Measurements from ENCODE around the gene OARD1. TPM values are rescaled to one million over a fixed set of nuclear protein-coding genes. Genes with fewer than 3 reads are reported as not detected.

Gene OARD1
- total RNA-seq, 1 experiment from 2014 or later = 12.1 TPM

DNA sequence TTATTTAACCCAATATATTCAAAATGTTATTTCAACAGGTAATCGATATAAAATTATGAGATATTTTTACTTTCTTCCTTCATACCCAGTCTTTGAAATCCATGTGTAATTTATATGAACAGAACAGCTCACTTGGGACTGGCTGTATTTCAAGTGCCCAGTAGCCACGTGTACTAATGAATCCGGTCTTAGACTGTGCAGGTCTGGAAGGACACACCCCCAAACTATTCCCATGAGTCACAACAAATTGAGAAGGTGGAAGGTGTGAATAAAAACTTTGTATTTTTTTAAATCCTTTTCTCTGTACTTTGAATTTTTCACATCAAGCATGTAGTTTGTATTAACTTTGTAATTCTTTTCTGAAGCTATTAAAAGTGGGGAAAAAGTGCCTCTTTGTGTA is 36.0 kb downstream of the OARD1 start:
- Histone ChIP-seq H3K9me2 (replicated peaks; ENCODE audit: low read length) (no peaks in the 10 kb centered on the region), H3K4me1 (ENCODE audit: insufficient read depth, low read length) (peaks cover 21% of the 10 kb centered on the region), H2AFZ (ENCODE audit: low read length) (no peak overlapping the region), H3K4me2 (ENCODE audit: low read length) (no peak overlapping the region), H3K4me3 (ENCODE audit: low read length) (no peak overlapping the region), H3K9me3 (ENCODE audit: low read length) (no peaks in the 10 kb centered on the region), H3K79me2 (ENCODE audit: low read length) (no peaks in the 10 kb centered on the region), H3K27ac (ENCODE audit: low read length) (no peak overlapping the region), H3K36me3 (ENCODE audit: low read depth, low read length) (no peaks in the 10 kb centered on the region), H4K20me1 (ENCODE audit: low read length) (no peaks in the 10 kb centered on the region), H3K9ac (ENCODE audit: low read length) (no peak overlapping the region), H3K27me3 (ENCODE audit: low read length) (no peaks in the 10 kb centered on the region), H3F3A (ENCODE audit: low read length, unreplicated experiment) (no peaks in the 10 kb centered on the region)
- CTCF ChIA-PET = no interaction called here
- intact Hi-C loops (cut with micrococcal nuclease) = no loop called here
- TF ChIP-seq, protein P1, sequence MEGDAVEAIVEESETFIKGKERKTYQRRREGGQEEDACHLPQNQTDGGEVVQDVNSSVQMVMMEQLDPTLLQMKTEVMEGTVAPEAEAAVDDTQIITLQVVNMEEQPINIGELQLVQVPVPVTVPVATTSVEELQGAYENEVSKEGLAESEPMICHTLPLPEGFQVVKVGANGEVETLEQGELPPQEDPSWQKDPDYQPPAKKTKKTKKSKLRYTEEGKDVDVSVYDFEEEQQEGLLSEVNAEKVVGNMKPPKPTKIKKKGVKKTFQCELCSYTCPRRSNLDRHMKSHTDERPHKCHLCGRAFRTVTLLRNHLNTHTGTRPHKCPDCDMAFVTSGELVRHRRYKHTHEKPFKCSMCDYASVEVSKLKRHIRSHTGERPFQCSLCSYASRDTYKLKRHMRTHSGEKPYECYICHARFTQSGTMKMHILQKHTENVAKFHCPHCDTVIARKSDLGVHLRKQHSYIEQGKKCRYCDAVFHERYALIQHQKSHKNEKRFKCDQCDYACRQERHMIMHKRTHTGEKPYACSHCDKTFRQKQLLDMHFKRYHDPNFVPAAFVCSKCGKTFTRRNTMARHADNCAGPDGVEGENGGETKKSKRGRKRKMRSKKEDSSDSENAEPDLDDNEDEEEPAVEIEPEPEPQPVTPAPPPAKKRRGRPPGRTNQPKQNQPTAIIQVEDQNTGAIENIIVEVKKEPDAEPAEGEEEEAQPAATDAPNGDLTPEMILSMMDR (conservative IDR thresholded peaks at IDR 0.05; ENCODE audit: low read depth, low read length) = no peak
- TF ChIP-seq EZH2 (IDR thresholded peaks at IDR 0.05; ENCODE audit: low read length, unreplicated experiment) (no peak), EZH2phosphoT487 (IDR thresholded peaks at IDR 0.05; ENCODE audit: borderline replicate concordance, low read length) (no peak)
- ATAC-seq (peak; percentile 61; the same call in 1 of the 2 replicates), DNase-seq (peak; percentile 62)
- POLR2A ChIA-PET (ENCODE audit: unreplicated experiment) = interaction anchor here (0.6 kb wide), 1 partner anchor 35 kb away, joined by 4 read pairs; no protein-coding TSS in a partner anchor
- BruUV-seq (replicated peaks) = no TSS peak

DNA sequence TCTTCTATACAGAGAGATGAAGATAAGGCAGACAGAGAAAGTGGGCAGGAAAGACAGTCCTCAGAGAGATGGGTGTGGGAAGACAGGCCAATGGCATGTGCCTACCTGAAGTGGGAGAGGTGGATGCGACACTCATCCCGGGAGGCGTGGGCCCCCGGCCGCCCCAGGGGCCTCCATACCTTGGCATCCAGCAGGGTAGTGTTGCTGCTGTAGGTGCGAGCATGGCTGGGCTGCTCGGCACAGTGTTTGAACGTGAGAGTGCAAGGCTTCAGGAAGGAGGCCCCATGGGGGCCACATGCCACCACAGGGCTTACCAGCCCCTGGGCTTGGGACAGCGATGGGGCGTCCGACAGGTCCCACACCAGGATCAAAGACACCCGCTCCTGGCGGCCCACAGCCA is 38.4 kb downstream of the OARD1 start:
- peaks cover 8% of the 10 kb centered on the region for H3K4me1 ChIP-seq (ENCODE audit: insufficient read depth, low read length)
- H3K79me2 ChIP-seq (ENCODE audit: low read length) = no peaks in the 10 kb centered on the region
- CTCF ChIA-PET = no interaction called here
- no peak for ATAC-seq
- intact Hi-C loops (cut with micrococcal nuclease) = no loop called here
- DNase-seq = no peak
- no peaks in the 10 kb centered on the region for H3K36me3 ChIP-seq (ENCODE audit: low read depth, low read length)
- H3K27ac ChIP-seq (ENCODE audit: low read length) = no peak overlapping the region
- no peak overlapping the region for H3K4me3 ChIP-seq (ENCODE audit: low read length)
- no peak overlapping the region for H2AFZ ChIP-seq (ENCODE audit: low read length)
- BruUV-seq (replicated peaks) = no TSS peak
- H3K9me3 ChIP-seq (ENCODE audit: low read length) = no peaks in the 10 kb centered on the region
- POLR2A ChIA-PET (ENCODE audit: unreplicated experiment) = no interaction called here
- no peak overlapping the region for H3K9ac ChIP-seq (ENCODE audit: low read length)
- H3K9me2 ChIP-seq (replicated peaks; ENCODE audit: low read length) = no peaks in the 10 kb centered on the region
- H3K4me2 ChIP-seq (ENCODE audit: low read length) = no peak overlapping the region
- H3K27me3 ChIP-seq (ENCODE audit: low read length) = no peaks in the 10 kb centered on the region
- H3F3A ChIP-seq (ENCODE audit: low read length, unreplicated experiment) = no peaks in the 10 kb centered on the region
- no peaks in the 10 kb centered on the region for H4K20me1 ChIP-seq (ENCODE audit: low read length)
- TF ChIP-seq EZH2phosphoT487 (IDR thresholded peaks at IDR 0.05; ENCODE audit: borderline replicate concordance, low read length) (no peak), EZH2 (IDR thresholded peaks at IDR 0.05; ENCODE audit: low read length, unreplicated experiment) (no peak)
- TF ChIP-seq, protein P1 (conservative IDR thresholded peaks at IDR 0.05; ENCODE audit: low read depth, low read length) = no peak

DNA sequence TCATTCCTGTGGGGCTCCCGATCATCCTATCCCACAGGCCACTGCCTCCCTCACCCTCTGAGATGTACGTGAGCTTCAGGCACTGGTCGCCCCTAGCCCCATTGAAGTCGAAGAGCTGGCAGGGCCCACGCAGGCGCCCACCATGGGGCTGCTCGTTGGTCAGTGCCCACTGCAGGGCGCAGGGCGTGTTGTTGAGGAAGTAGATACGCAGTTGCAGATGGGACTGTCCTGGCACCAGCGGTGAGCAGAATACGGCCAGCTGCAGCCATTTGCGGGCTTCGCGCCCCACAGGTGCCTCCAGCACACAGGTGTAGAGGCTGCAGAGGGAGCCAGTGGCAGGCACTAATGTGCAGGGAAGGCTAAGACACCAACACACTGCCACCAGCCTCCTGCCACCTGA is 39.3 kb downstream of the OARD1 start:
- intact Hi-C loops (cut with micrococcal nuclease) = no loop called here
- no peaks in the 10 kb centered on the region for H3K9me3 ChIP-seq (ENCODE audit: low read length)
- no peak for ATAC-seq
- H3K9me2 ChIP-seq (replicated peaks; ENCODE audit: low read length) = no peaks in the 10 kb centered on the region
- H3F3A ChIP-seq (ENCODE audit: low read length, unreplicated experiment) = no peaks in the 10 kb centered on the region
- H3K27me3 ChIP-seq (ENCODE audit: low read length) = no peaks in the 10 kb centered on the region
- H3K36me3 ChIP-seq (ENCODE audit: low read depth, low read length) = no peaks in the 10 kb centered on the region
- no peak overlapping the region for H3K4me2 ChIP-seq (ENCODE audit: low read length)
- no peaks in the 10 kb centered on the region for H4K20me1 ChIP-seq (ENCODE audit: low read length)
- no peak overlapping the region for H3K27ac ChIP-seq (ENCODE audit: low read length)
- POLR2A ChIA-PET (ENCODE audit: unreplicated experiment) = no interaction called here
- BruUV-seq (replicated peaks) = no TSS peak
- no peak for DNase-seq
- H3K4me1 ChIP-seq (ENCODE audit: insufficient read depth, low read length) = peaks cover 15% of the 10 kb centered on the region
- H3K79me2 ChIP-seq (ENCODE audit: low read length) = no peaks in the 10 kb centered on the region
- TF ChIP-seq, protein P1 (conservative IDR thresholded peaks at IDR 0.05; ENCODE audit: low read depth, low read length) = no peak
- TF ChIP-seq EZH2 (IDR thresholded peaks at IDR 0.05; ENCODE audit: low read length, unreplicated experiment) (no peak), EZH2phosphoT487 (IDR thresholded peaks at IDR 0.05; ENCODE audit: borderline replicate concordance, low read length) (no peak)
- CTCF ChIA-PET = no interaction called here
- H3K4me3 ChIP-seq (ENCODE audit: low read length) = no peak overlapping the region
- no peak overlapping the region for H3K9ac ChIP-seq (ENCODE audit: low read length)
- no peak overlapping the region for H2AFZ ChIP-seq (ENCODE audit: low read length)
